A549 (cell line): ENCODE measurements around the gene INPP5J. TPM values are rescaled to one million over a fixed set of nuclear protein-coding genes. Genes with fewer than 3 reads are reported as not detected.
A peak's percentile ranks its signal among the peaks of the same experiment; 100 is the strongest.

Experiments
- ATAC-seq, 2 experiments: fragments of 200-7000 bp in 1 of 2; fragments of >200 bp in 1 of 2; cut with Nextera tagmentation in 1 of 2; cut with Tn5 transposase in 1 of 2; 3 replicates each; pipeline versions ENCODE4 v1.8.0 to v1.9.1; 2018 to 2020; ENCODE audit warnings: mild to moderate bottlenecking in 1 of 2, moderate library complexity in 1 of 2
- CTCF ChIA-PET: fragments of 300-600 bp; sonication (Branson Sonifier 250); formaldehyde crosslinking; extraction: SDS; loops from one replicate; lab custom pipeline; 2021; ENCODE audit warnings: antibody characterized with exemption, inconsistent platforms; lab: Yijun Ruan, JAX
- POLR2A ChIA-PET: fragments of 350-600 bp; formaldehyde crosslinking; extraction: SDS; loops from one replicate; lab custom pipeline; 2021; ENCODE audit warnings: antibody characterized with exemption, inconsistent platforms; lab: Yijun Ruan, JAX
- DNase-seq, 2 experiments: peaks; one replicate each; pipeline versions ENCODE4 v3.0.0 to v3.0.0-alpha.2; 2011 to 2016; ENCODE audit warnings: low read depth in 1 of 2, low spot score in 1 of 2
- FAIRE-seq: peaks from 2 replicates; lab custom pipeline; 2011; peaks lifted over from hg19 to GRCh38; lab: Jason Lieb, UNC
- H3K27ac ChIP-seq, 2 experiments: fragments of >200 bp; sonication (Bioruptor Twin); formaldehyde crosslinking; 3 replicates each; pipeline ENCODE4 v1.5.1; 2016 to 2017
- H3K4me1 ChIP-seq: fragments of >200 bp; sonication (Bioruptor Twin); formaldehyde crosslinking; 3 replicates; pipeline ENCODE4 v1.6.1; 2016
- H3K4me2 ChIP-seq: fragments of >200 bp; sonication (Bioruptor Twin); formaldehyde crosslinking; 3 replicates; pipeline ENCODE4 v1.6.1; 2016
- H3K4me3 ChIP-seq: fragments of >200 bp; sonication (Bioruptor Twin); formaldehyde crosslinking; 3 replicates; pipeline ENCODE4 v1.5.1; 2016
- H3K9me3 ChIP-seq: fragments of >200 bp; sonication (Bioruptor Twin); formaldehyde crosslinking; 3 replicates; pipeline ENCODE4 v1.6.1; 2016
- CBX8 ChIP-seq: fragments of 200-600 bp; sonication (generic); IDR thresholded peaks from 2 replicates; pipeline ENCODE4 v1.6.1; 2016
- CHD4 ChIP-seq: fragments of 200-600 bp; sonication (generic); IDR thresholded peaks from 2 replicates; pipeline ENCODE4 v1.6.1; 2016; ENCODE audit warnings: antibody characterized with exemption, mild to moderate bottlenecking, borderline replicate concordance
- EHF ChIP-seq: fragments of 250-450 bp; sonication (Bioruptor Pico); IDR thresholded peaks from 2 replicates; pipeline ENCODE4 v1.5.0; 2020; ENCODE audit warnings: mild to moderate bottlenecking
- EHMT2 ChIP-seq: fragments of 200-600 bp; sonication (generic); IDR thresholded peaks from 2 replicates; pipeline ENCODE4 v1.6.1; 2016; ENCODE audit warnings: antibody characterized with exemption, low read depth, mild to moderate bottlenecking, moderate library complexity
- EP300 ChIP-seq, 2 experiments: fragments of >200 bp; sonication (Bioruptor Twin); formaldehyde crosslinking; IDR thresholded peaks; 2 replicates in 1 of 2; 3 replicates in 1 of 2; pipeline ENCODE4 v1.6.1; 2016 to 2017
- GATA3 ChIP-seq: IDR thresholded peaks from 2 replicates; pipeline ENCODE4 v1.6.1; 2012; ENCODE audit warnings: borderline replicate concordance
- HEYL ChIP-seq: fragments of 250-450 bp; sonication (Bioruptor Pico); IDR thresholded peaks from 2 replicates; pipeline ENCODE4 v1.8.0; 2021; ENCODE audit warnings: mild to moderate bottlenecking, moderate library complexity
- HOXB13 ChIP-seq: fragments of 250-450 bp; sonication (Bioruptor Pico); IDR thresholded peaks from 2 replicates; pipeline ENCODE4 v1.5.0; 2020; ENCODE audit warnings: low read depth, mild to moderate bottlenecking, moderate library complexity
- JUN ChIP-seq, 2 experiments: fragments of >200 bp; sonication (Bioruptor Twin); formaldehyde crosslinking; IDR thresholded peaks; 2 replicates in 1 of 2; 3 replicates in 1 of 2; pipeline ENCODE4 v1.6.1; 2016 to 2017
- MAZ ChIP-seq: fragments of 150-350 bp; IDR thresholded peaks from 2 replicates; pipeline ENCODE4 v1.6.1; 2014; ENCODE audit warnings: antibody characterized with exemption, low read depth, low read length, borderline replicate concordance
- MYC ChIP-seq: IDR thresholded peaks from 2 replicates; pipeline ENCODE4 v1.6.1; 2012; ENCODE audit warnings: mild to moderate bottlenecking, inconsistent platforms, low read length, improper control_type of control experiment, borderline replicate concordance
- NFE2L2 ChIP-seq: fragments of 150-350 bp; conservative IDR thresholded peaks from 2 replicates; pipeline ENCODE4 v1.6.1; 2014; ENCODE audit warnings: low read length
- POLR2AphosphoS2 ChIP-seq: conservative IDR thresholded peaks from 2 replicates; pipeline ENCODE4 v1.6.1; 2012; ENCODE audit warnings: low read length, improper control_type of control experiment, inconsistent platforms
- RAD21 ChIP-seq, 2 experiments: fragments of >200 bp in 1 of 2; sonication (Bioruptor Twin) in 1 of 2; formaldehyde crosslinking in 1 of 2; IDR thresholded peaks in 1 of 2; conservative IDR thresholded peaks in 1 of 2; 2 replicates in 1 of 2; 3 replicates in 1 of 2; pipeline ENCODE4 v1.6.1; 2012 to 2018; ENCODE audit warnings: inconsistent platforms in 1 of 2
- RCOR1 ChIP-seq: fragments of 150-350 bp; IDR thresholded peaks from 2 replicates; pipeline ENCODE4 v1.6.1; 2014; ENCODE audit warnings: antibody characterized with exemption, low read length, low read depth
- RNF2 ChIP-seq: fragments of 200-600 bp; sonication (generic); IDR thresholded peaks from 2 replicates; pipeline ENCODE4 v1.6.1; 2016; ENCODE audit warnings: low read depth, mild to moderate bottlenecking, antibody characterized with exemption, moderate library complexity, borderline replicate concordance
- ZC3H11A ChIP-seq: fragments of 450-650 bp; IDR thresholded peaks from 2 replicates; pipeline ENCODE4 v1.6.1; 2014; ENCODE audit warnings: antibody characterized with exemption, mild to moderate bottlenecking
- ZFP36 ChIP-seq: fragments of 450-650 bp; IDR thresholded peaks from 2 replicates; pipeline ENCODE4 v1.6.1; 2014; ENCODE audit warnings: borderline replicate concordance; ENCODE audit not compliant: partially characterized antibody
- ZNF302 ChIP-seq: fragments of 250-450 bp; sonication (Bioruptor Pico); IDR thresholded peaks from 2 replicates; pipeline ENCODE4 v1.9.0; 2021; ENCODE audit warnings: inconsistent platforms, mild to moderate bottlenecking, moderate library complexity
- WGBS: methylation state at CpG from one replicate; pipeline ENCODE4 v1.1.6; 2017; ENCODE audit errors: missing lambda C conversion rate; 5-methylcytosine and 5-hydroxymethylcytosine counted together
- polyA plus RNA-seq, 4 experiments: library from polyadenylated mRNA; depleted of rRNA in 3 of 4; stranded (reverse); fragments of >200 nt; fragmentation: RNase III in 1 of 4; extraction: RNeasy Plus Mini Kit Qiagen cat#74134 plus additional on column Dnase treatment in 1 of 4; gene quantifications; 2 replicates in 3 of 4; 3 replicates in 1 of 4; pipeline ENCODE4 v1.2.3, GENCODE V29; 2011 to 2017
- TF ChIP-seq, protein P1 (sequence below): fragments of >200 bp; sonication (Bioruptor Twin); formaldehyde crosslinking; IDR thresholded peaks from 2 replicates; pipeline ENCODE4 v1.6.1; 2016
- TF ChIP-seq, protein P2 (sequence below): IDR thresholded peaks from 2 replicates; pipeline ENCODE4 v1.6.1; 2012
- TF ChIP-seq, protein P3 (sequence below): fragments of 200-600 bp; sonication (generic); IDR thresholded peaks from 2 replicates; pipeline ENCODE4 v1.6.1; 2016; ENCODE audit warnings: antibody characterized with exemption, mild to moderate bottlenecking, moderate library complexity

The INPP5J gene
- polyA plus RNA-seq, 2 of the 4 experiments (the other 2 are of a cell fraction), result 0.70 to 1.5 TPM

DNA sequence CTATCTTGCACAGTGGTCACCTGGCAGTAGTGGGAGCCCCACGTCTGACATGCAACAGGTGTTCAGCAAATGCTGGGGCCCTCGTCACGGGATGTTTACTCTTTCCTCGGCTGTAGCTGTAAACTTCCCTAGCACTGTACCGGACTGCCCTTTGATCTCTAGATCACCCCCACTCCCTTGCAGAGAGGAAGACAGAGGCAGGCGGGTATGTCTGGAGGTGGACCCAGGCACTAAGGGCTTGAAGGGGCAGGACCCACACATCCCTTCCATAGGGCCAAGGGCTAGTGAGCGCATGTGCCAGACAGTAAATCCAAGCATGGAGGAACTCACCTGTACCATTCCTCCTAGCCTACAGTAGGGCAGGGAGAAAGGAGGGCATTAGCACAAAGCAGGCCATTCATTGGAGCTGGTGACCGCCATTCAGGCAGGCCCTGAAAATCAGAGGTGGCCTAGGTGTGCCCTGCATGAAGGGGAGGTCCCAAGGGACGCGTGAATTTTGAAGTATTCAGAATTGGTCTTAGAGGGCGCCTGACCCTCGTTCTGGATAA, 43.6 kb upstream of the INPP5J start:
- TF ChIP-seq EP300 (IDR thresholded peaks at IDR 0.05), result no peak
- no peak for TF ChIP-seq RNF2
- no peak for TF ChIP-seq HOXB13 (CRISPR knock-in tag)
- TF ChIP-seq, all 56 proteins: peak for 0

DNA sequence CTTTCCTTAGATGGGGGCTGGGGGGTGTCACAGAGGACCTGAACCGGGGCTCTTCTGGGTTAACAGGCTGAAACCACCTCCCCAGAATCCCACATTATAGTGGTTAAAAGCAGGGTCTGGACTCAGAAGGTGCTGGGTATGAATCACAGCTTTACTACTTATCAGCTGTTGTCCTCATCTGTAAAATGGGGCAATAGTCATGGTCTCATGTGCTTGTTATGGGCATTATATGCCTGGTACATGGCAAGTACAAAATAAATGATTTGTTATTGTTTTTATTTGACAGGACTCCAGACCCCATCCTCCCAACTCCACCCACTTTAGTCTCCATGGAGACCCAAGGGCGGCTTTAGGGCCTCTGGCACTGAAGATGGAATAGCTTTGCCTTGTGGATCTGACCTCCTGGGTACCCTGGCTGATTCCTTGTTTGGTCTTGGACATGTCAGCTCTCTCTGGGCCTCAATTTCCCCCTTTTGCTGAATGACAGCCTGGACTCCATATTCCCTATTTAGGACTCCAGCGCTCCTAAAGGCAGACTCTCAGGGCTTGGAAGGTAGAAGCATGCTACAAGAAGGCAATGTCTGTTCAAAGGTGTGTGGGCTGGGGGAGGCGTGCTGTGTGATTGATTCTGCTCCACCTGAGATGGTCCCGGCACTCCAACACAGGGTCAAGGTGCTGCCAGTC, 42.5 kb upstream of the INPP5J start:
- no peak for DNase-seq
- TF ChIP-seq MAZ (no peak), MYC (no peak), HEYL (CRISPR knock-in tag) (no peak), EHMT2 (no peak), RAD21 (conservative IDR thresholded peaks at IDR 0.05 in 1 of 2, IDR thresholded peaks at IDR 0.05 in 1 of 2) (no peak), RCOR1 (no peak), GATA3 (no peak), POLR2AphosphoS2 (no peak), ZC3H11A (no peak), EHF (no peak), CBX8 (no peak), JUN (IDR thresholded peaks at IDR 0.05) (no peak), CHD4 (no peak), NFE2L2 (no peak), ZNF302 (CRISPR knock-in tag) (no peak), ZFP36 (no peak)
- TF ChIP-seq, protein P1, sequence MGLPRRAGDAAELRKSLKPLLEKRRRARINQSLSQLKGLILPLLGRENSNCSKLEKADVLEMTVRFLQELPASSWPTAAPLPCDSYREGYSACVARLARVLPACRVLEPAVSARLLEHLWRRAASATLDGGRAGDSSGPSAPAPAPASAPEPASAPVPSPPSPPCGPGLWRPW, result no peak
- TF ChIP-seq, protein P2, sequence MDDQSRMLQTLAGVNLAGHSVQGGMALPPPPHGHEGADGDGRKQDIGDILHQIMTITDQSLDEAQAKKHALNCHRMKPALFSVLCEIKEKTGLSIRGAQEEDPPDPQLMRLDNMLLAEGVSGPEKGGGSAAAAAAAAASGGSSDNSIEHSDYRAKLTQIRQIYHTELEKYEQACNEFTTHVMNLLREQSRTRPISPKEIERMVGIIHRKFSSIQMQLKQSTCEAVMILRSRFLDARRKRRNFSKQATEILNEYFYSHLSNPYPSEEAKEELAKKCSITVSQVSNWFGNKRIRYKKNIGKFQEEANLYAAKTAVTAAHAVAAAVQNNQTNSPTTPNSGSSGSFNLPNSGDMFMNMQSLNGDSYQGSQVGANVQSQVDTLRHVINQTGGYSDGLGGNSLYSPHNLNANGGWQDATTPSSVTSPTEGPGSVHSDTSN, result no peak
- TF ChIP-seq, protein P3, sequence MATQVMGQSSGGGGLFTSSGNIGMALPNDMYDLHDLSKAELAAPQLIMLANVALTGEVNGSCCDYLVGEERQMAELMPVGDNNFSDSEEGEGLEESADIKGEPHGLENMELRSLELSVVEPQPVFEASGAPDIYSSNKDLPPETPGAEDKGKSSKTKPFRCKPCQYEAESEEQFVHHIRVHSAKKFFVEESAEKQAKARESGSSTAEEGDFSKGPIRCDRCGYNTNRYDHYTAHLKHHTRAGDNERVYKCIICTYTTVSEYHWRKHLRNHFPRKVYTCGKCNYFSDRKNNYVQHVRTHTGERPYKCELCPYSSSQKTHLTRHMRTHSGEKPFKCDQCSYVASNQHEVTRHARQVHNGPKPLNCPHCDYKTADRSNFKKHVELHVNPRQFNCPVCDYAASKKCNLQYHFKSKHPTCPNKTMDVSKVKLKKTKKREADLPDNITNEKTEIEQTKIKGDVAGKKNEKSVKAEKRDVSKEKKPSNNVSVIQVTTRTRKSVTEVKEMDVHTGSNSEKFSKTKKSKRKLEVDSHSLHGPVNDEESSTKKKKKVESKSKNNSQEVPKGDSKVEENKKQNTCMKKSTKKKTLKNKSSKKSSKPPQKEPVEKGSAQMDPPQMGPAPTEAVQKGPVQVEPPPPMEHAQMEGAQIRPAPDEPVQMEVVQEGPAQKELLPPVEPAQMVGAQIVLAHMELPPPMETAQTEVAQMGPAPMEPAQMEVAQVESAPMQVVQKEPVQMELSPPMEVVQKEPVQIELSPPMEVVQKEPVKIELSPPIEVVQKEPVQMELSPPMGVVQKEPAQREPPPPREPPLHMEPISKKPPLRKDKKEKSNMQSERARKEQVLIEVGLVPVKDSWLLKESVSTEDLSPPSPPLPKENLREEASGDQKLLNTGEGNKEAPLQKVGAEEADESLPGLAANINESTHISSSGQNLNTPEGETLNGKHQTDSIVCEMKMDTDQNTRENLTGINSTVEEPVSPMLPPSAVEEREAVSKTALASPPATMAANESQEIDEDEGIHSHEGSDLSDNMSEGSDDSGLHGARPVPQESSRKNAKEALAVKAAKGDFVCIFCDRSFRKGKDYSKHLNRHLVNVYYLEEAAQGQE, result no peak
- TF ChIP-seq, all 56 proteins: peak for 0
- WGBS, result 37% methylated on average over 5 of the region's 5 CpGs
- peaks cover 26% of the 10 kb centered on the region for H3K4me1 ChIP-seq
- peak overlapping the region; percentile 99 for H3K4me2 ChIP-seq
- CTCF ChIA-PET, result interaction anchor here (0.9 to 2.8 kb wide), 3 partner anchors 16 to 46 kb away, joined by 3 to 9 read pairs (median 3); no protein-coding TSS in a partner anchor
- POLR2A ChIA-PET, result interaction anchor here (0.6 to 4.3 kb wide), 6 partner anchors 11 to 112 kb away, joined by 3 to 58 read pairs (median 4); partner anchors contain the start of genes MORC2, SELENOM and TUG1
- H3K4me3 ChIP-seq, result peak overlapping the region; percentile 95
- FAIRE-seq (no peak), ATAC-seq (no peak; a peak in 1 of 6 replicates)
- H3K27ac ChIP-seq, result peak overlapping the region; percentile 92 to 94
- no peaks in the 10 kb centered on the region for H3K9me3 ChIP-seq

More for the DNA sequence above, 43.6 kb upstream of the INPP5J start:
- Histone ChIP-seq H3K4me2 (no peak overlapping the region), H3K4me3 (no peak overlapping the region), H3K27ac (no peak overlapping the region), H3K9me3 (no peaks in the 10 kb centered on the region), H3K4me1 (peaks cover 25% of the 10 kb centered on the region)
- FAIRE-seq (no peak), ATAC-seq (no peak), DNase-seq (no peak)
- POLR2A ChIA-PET, result no interaction called here
- WGBS, result 80% methylated on average over 7 of the region's 12 CpGs
- CTCF ChIA-PET, result interaction anchor here (2.8 kb wide), 1 partner anchor 17 kb away, joined by 9 read pairs; no protein-coding TSS in a partner anchor
